ENCODE measurements around the gene CCDC107.

GRCh38 chr9:35651956-35652828 is 5.9 kb upstream of the CCDC107 start:
- TF ChIP-seq CTCF (conservative IDR thresholded peaks at IDR 0.05; ENCODE audit: low read depth, low read length) (no peak), EZH2 (IDR thresholded peaks at IDR 0.05; ENCODE audit: borderline replicate concordance, low read depth, low read length, poor library complexity, severe bottlenecking) (no peak)
